MCF 10A (cell line): ENCODE results near the gene HTR3E. TPM values are rescaled to one million over a fixed set of nuclear protein-coding genes. Genes with fewer than 3 reads are reported as not detected.

Experiments used
- BruUV-seq: library from RNA; stranded (reverse); fragments of 400-500 nt; replicated peaks from 2 replicates; lab custom pipeline; 2021; lab: Mats Ljungman, UMichigan
- CTCF ChIA-PET: fragments of 300-600 bp; sonication (Branson Sonifier 250); formaldehyde crosslinking; extraction: SDS; loops from one replicate; lab custom pipeline; 2021; ENCODE audit warnings: antibody characterized with exemption, inconsistent platforms; lab: Yijun Ruan, JAX
- POLR2A ChIA-PET: fragments of 300-600, 350-650 bp; sonication (Branson Sonifier 250); formaldehyde crosslinking; extraction: SDS; loops from one replicate; lab custom pipeline; 2020; ENCODE audit warnings: antibody characterized with exemption, inconsistent platforms; lab: Yijun Ruan, JAX
- DNase-seq: peaks from one replicate; pipeline ENCODE4 v3.0.0-alpha.2; 2018; ENCODE audit not compliant: unreplicated experiment
- H3K27ac Mint-ChIP-seq: one replicate; pipeline ENCODE4 v1.8.0; 2022; ENCODE audit warnings: mild to moderate bottlenecking, low read depth, mixed read lengths; ENCODE audit not compliant: unreplicated experiment
- H3K27me3 Mint-ChIP-seq: one replicate; pipeline ENCODE4 v1.8.0; 2022; ENCODE audit warnings: mixed read lengths; ENCODE audit not compliant: insufficient read depth, unreplicated experiment
- H3K36me3 Mint-ChIP-seq: one replicate; pipeline ENCODE4 v1.8.0; 2022; ENCODE audit warnings: mild to moderate bottlenecking, moderate library complexity, mixed read lengths; ENCODE audit not compliant: insufficient read depth, unreplicated experiment
- H3K4me1 Mint-ChIP-seq: one replicate; pipeline ENCODE4 v1.8.0; 2022; ENCODE audit warnings: mixed read lengths; ENCODE audit not compliant: insufficient read depth, unreplicated experiment
- H3K4me3 Mint-ChIP-seq: one replicate; pipeline ENCODE4 v1.8.0; 2022; ENCODE audit warnings: mild to moderate bottlenecking, moderate library complexity, mixed read lengths; ENCODE audit not compliant: unreplicated experiment
- H3K9me3 Mint-ChIP-seq: one replicate; pipeline ENCODE4 v1.8.0; 2022; ENCODE audit warnings: mixed read lengths; ENCODE audit not compliant: unreplicated experiment
- CTCF ChIP-seq: fragments of 200-600 bp; IDR thresholded peaks from one replicate; pipeline ENCODE4 v1.8.0; 2022; ENCODE audit warnings: antibody characterized with exemption, mild to moderate bottlenecking; ENCODE audit not compliant: unreplicated experiment
- intact Hi-C: fragments of 100-400 bp; cut with micrococcal nuclease; formaldehyde crosslinking; loops from 2 replicates; pipeline ENCODE4 v1.14.1; 2022
- total RNA-seq: library from RNA; stranded (reverse); gene quantifications from 2 replicates; pipeline ENCODE4 v1.2.3, GENCODE V29; 2022

HTR3E gene
- total RNA-seq, 1 experiment from 2014 or later: not detected

- CTCF ChIA-PET: no interaction called here
- POLR2A ChIA-PET: no interaction called here
- H3K27ac Mint-ChIP-seq: no peak overlapping the region
- H3K4me1 Mint-ChIP-seq: no peaks in the 10 kb centered on the region
- H3K36me3 Mint-ChIP-seq: peaks cover 6% of the 10 kb centered on the region
- DNase-seq: peak; percentile 17
- H3K27me3 Mint-ChIP-seq: no peaks in the 10 kb centered on the region
- H3K9me3 Mint-ChIP-seq: no peaks in the 10 kb centered on the region
- intact Hi-C loops: no loop called here
- no peak for TF ChIP-seq CTCF
- H3K4me3 Mint-ChIP-seq: no peak overlapping the region
- no TSS peak for BruUV-seq
Observed at GRCh38 chr3:184078851-184079250, 18.0 kb upstream of the HTR3E start.

GRCh38 chr3:184081116-184081830, 15.6 kb upstream of the HTR3E start:
- BruUV-seq: no TSS peak
- H3K27me3 Mint-ChIP-seq: no peaks in the 10 kb centered on the region

GRCh38 chr3:184082034-184082433, 14.8 kb upstream of the HTR3E start:
- Mint-ChIP-seq H3K9me3 (peaks cover 12% of the 10 kb centered on the region), H3K4me3 (no peak overlapping the region), H3K4me1 (no peaks in the 10 kb centered on the region), H3K36me3 (peaks cover 6% of the 10 kb centered on the region), H3K27ac (no peak overlapping the region), H3K27me3 (no peaks in the 10 kb centered on the region)
- DNase-seq: no peak
- POLR2A ChIA-PET: no interaction called here
- no TSS peak for BruUV-seq
- intact Hi-C loops: no loop called here
- CTCF ChIA-PET: interaction anchor here (0.5 kb wide), 1 partner anchor 256 kb away, joined by 3 read pairs; no protein-coding TSS in a partner anchor
- no peak for TF ChIP-seq CTCF

More at GRCh38 chr3:184081116-184081830, 15.6 kb upstream of the HTR3E start:
- H3K27ac Mint-ChIP-seq: no peak overlapping the region
- peaks cover 12% of the 10 kb centered on the region for H3K9me3 Mint-ChIP-seq
- intact Hi-C loops: no loop called here
- DNase-seq: no peak
- TF ChIP-seq CTCF: no peak
- peaks cover 6% of the 10 kb centered on the region for H3K36me3 Mint-ChIP-seq
- ChIA-PET POLR2A (no interaction called here), CTCF (interaction anchor here (0.5 to 0.6 kb wide), 2 partner anchors 208 to 255 kb away, joined by 3 to 4 read pairs; no protein-coding TSS in a partner anchor)
- no peaks in the 10 kb centered on the region for H3K4me1 Mint-ChIP-seq
- no peak overlapping the region for H3K4me3 Mint-ChIP-seq

GRCh38 chr3:184082465-184082864, 14.4 kb upstream of the HTR3E start:
- peaks cover 12% of the 10 kb centered on the region for H3K9me3 Mint-ChIP-seq
- TF ChIP-seq CTCF: no peak
- intact Hi-C loops: no loop called here
- peaks cover 6% of the 10 kb centered on the region for H3K36me3 Mint-ChIP-seq
- H3K4me3 Mint-ChIP-seq: no peak overlapping the region
- no peaks in the 10 kb centered on the region for H3K27me3 Mint-ChIP-seq
- no TSS peak for BruUV-seq
- no peak for DNase-seq
- H3K4me1 Mint-ChIP-seq: no peaks in the 10 kb centered on the region
- H3K27ac Mint-ChIP-seq: no peak overlapping the region
- ChIA-PET POLR2A (no interaction called here), CTCF (interaction anchor here (0.6 kb wide), 1 partner anchor 77 kb away, joined by 3 read pairs; no protein-coding TSS in a partner anchor)
